Subcutaneous abdominal adipose tissue (tissue), 5 donors: ENCODE data around the gene SEMA3G.

Experiments used
- H3K27ac ChIP-seq: one replicate; pipeline ENCODE4 v1.7.0; 2013; ENCODE audit warnings: low read depth, mild to moderate bottlenecking, inconsistent platforms, low read length, moderate library complexity
- H3K27me3 ChIP-seq, 5 donors: one replicate each; pipeline ENCODE4 v1.7.0; 2013; ENCODE audit warnings: low read length in 5 of 5, inconsistent platforms in 1 of 5; ENCODE audit not compliant: control insufficient read depth in 5 of 5, insufficient read depth in 4 of 5
- H3K36me3 ChIP-seq, 5 donors: one replicate each; pipeline ENCODE4 v1.7.0; 2013; ENCODE audit warnings: low read length in 5 of 5; ENCODE audit not compliant: control insufficient read depth in 5 of 5, insufficient read depth in 5 of 5
- H3K4me1 ChIP-seq, 5 donors: one replicate each; pipeline ENCODE4 v1.7.0; 2013; ENCODE audit warnings: low read length in 5 of 5, mild to moderate bottlenecking in 3 of 5, moderate library complexity in 1 of 5; ENCODE audit not compliant: control insufficient read depth in 5 of 5, insufficient read depth in 5 of 5
- H3K4me3 ChIP-seq, 5 donors: one replicate each; pipeline ENCODE4 v1.7.0; 2013; ENCODE audit warnings: low read length in 5 of 5, low read depth in 1 of 5
- H3K9ac ChIP-seq, 5 donors: one replicate each; pipeline ENCODE4 v1.7.0; 2013; ENCODE audit warnings: low read length in 5 of 5, mild to moderate bottlenecking in 4 of 5, moderate library complexity in 3 of 5
- H3K9me3 ChIP-seq, 5 donors: one replicate each; pipeline ENCODE4 v1.7.0; 2013; ENCODE audit warnings: low read length in 5 of 5; ENCODE audit not compliant: control insufficient read depth in 5 of 5
- donor health status: healthy.
- donor health status: healthy.
- donor health status: healthy.
- donor health status: healthy.
- donor health status: healthy.

SEMA3G gene

DNA sequence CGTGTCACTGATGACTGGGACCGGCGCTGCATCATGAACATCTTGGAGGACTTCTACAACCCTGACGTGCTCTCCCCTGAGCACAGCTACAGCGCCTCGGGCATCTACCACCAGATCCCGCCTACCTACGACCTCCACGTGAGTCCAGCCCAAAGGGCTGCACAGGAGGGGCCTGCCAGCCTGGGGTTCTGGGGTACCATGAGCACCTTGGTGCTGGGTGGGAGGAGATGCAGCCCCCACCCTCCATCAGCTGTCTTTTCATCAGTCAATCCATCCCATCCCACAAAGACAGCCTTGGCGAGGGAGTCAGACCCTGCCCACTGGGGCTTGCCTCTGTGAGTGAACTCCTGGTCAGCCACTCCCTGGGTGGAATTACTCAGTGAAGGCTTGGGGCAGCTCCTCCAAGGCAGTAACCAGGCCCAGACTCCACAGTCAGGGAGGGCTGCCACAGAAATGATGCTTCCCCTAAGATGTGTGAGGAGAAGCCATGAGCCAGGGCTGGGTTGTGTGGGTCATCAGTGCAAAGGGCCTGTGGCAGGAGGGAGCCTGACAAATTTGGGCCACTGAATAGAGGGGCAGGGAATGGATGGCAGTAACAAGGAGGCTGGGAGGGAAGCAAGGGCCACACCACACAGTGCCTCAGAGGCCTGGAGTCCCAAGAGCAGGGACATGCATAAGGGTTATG lies 47.9 kb downstream of the SEMA3G start:
- H3K9ac ChIP-seq: no peak overlapping the region
- no peak overlapping the region for H3K4me3 ChIP-seq
- H3K9me3 ChIP-seq: no peaks in the 10 kb centered on the region
- H3K36me3 ChIP-seq: peaks cover 0 to 91% (median 75%) of the 10 kb centered on the region in 5 donors
- H3K27me3 ChIP-seq: no peaks in the 10 kb centered on the region
- H3K4me1 ChIP-seq: no peaks in the 10 kb centered on the region
- H3K27ac ChIP-seq: no peak overlapping the region

DNA sequence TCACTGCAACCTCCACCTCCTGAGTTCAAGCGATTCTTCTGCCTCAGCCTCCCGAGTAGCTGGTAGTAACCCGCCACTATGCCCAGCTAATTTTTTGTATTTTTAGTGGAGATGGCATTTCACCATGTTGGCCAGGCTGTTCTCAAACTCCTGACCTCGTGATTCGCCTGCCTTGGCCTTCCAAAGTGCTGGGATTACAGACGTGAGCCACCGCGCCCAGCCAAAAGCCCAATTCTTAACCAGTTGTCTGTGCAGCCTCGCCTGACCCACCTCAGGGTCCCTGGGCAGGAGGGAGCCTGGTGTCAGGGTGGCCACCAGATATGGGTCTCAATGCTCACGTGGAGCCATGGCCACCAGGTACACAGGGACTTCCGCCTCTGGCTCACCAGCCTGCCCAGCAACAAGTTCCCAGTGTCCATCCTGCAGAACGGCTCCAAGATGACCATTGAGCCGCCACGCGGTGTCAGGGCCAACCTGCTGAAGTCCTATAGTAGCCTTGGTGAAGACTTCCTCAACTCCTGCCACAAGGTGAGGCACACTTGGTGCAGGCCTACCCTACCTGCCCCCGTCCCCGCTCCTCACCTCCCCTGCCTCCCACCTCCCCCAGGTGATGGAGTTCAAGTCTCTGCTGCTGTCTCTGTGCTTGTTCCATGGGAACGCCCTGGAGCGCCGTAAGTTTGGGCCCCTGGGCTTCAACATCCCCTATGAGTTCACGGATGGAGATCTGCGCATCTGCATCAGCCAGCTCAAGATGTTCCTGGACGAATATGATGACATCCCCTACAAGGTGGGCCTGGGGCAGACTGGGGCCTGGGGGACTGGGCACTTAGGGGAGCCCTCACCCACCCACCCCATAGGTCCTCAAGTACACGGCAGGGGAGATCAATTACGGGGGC lies 48.6 kb downstream of the SEMA3G start:
- Histone ChIP-seq H3K36me3 (peaks cover 0 to 91% (median 75%) of the 10 kb centered on the region in 5 donors), H3K27ac (no peak overlapping the region), H3K4me1 (no peaks in the 10 kb centered on the region), H3K27me3 (no peaks in the 10 kb centered on the region), H3K9ac (no peak overlapping the region), H3K9me3 (no peaks in the 10 kb centered on the region), H3K4me3 (no peak overlapping the region)

DNA sequence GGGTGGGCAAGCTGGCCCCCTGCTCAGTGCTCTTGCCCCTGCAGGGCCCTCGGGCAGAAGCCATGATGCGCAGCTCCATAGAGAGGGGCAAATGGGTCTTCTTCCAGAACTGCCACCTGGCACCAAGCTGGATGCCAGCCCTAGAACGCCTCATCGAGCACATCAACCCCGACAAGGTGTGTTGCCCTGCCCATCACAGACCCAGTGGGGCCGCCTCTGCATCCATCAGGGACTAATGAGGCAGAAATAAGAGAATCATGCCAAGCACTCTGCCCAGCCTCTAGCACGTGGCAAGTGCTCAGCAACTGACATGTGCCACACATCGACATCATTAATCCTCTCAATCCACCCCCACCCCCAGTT lies 49.4 kb downstream of the SEMA3G start:
- no peaks in the 10 kb centered on the region for H3K27me3 ChIP-seq
- H3K36me3 ChIP-seq: peaks cover 0 to 91% (median 72%) of the 10 kb centered on the region in 5 donors
- H3K4me3 ChIP-seq: no peak overlapping the region
- no peaks in the 10 kb centered on the region for H3K9me3 ChIP-seq
- H3K4me1 ChIP-seq: no peaks in the 10 kb centered on the region
- H3K9ac ChIP-seq: no peak overlapping the region
- no peak overlapping the region for H3K27ac ChIP-seq

DNA sequence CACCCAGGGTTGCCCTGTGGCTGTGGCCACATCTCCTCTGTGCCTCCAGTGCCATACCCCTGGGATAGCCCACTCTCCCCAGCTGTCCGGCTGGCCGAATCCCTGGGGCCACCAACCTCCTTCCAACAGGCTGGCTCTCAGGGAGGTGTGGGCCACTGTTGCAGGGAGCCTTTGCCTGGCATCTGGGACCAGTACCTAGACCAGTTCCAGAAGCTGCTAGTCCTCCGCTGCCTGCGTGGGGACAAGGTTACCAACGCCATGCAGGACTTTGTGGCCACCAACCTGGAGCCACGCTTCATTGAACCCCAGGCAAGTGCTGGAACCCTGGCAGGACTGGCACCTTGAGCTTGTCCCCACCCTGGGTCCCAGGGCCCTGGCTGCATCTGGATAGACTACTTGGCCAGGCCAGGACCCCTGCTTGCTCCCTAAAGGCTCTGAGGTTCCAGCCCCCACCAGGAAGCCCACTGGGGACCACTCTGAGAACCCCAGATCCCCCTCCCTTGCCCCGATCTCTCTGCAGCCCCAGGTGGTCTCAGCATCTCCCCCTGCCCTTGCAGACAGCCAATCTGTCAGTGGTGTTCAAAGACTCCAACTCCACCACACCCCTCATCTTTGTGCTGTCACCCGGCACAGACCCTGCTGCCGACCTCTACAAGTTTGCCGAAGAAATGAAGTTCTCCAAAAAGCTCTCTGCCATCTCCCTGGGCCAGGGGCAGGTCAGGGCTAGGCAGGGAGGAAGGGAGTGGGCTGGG lies 50.0 kb downstream of the SEMA3G start:
- Histone ChIP-seq H3K27me3 (no peaks in the 10 kb centered on the region), H3K4me3 (no peak overlapping the region), H3K9me3 (no peaks in the 10 kb centered on the region), H3K27ac (no peak overlapping the region), H3K36me3 (peaks cover 0 to 85% (median 67%) of the 10 kb centered on the region in 5 donors), H3K9ac (no peak overlapping the region), H3K4me1 (no peaks in the 10 kb centered on the region)

GRCh38 chr3:52393959-52394670 lies 50.8 kb downstream of the SEMA3G start:
- H3K27me3 ChIP-seq: no peaks in the 10 kb centered on the region
- H3K4me1 ChIP-seq: no peaks in the 10 kb centered on the region
- H3K27ac ChIP-seq: no peak overlapping the region
- no peak overlapping the region for H3K4me3 ChIP-seq
- no peaks in the 10 kb centered on the region for H3K9me3 ChIP-seq
- H3K36me3 ChIP-seq: peaks cover 0 to 81% (median 65%) of the 10 kb centered on the region in 5 donors
- no peak overlapping the region for H3K9ac ChIP-seq

GRCh38 chr3:52393131-52393807 lies 51.6 kb downstream of the SEMA3G start:
- Histone ChIP-seq H3K36me3 (peaks cover 0 to 82% (median 63%) of the 10 kb centered on the region in 5 donors), H3K4me3 (no peak overlapping the region), H3K27me3 (no peaks in the 10 kb centered on the region), H3K9me3 (no peaks in the 10 kb centered on the region), H3K4me1 (no peaks in the 10 kb centered on the region), H3K27ac (no peak overlapping the region), H3K9ac (no peak overlapping the region)

DNA sequence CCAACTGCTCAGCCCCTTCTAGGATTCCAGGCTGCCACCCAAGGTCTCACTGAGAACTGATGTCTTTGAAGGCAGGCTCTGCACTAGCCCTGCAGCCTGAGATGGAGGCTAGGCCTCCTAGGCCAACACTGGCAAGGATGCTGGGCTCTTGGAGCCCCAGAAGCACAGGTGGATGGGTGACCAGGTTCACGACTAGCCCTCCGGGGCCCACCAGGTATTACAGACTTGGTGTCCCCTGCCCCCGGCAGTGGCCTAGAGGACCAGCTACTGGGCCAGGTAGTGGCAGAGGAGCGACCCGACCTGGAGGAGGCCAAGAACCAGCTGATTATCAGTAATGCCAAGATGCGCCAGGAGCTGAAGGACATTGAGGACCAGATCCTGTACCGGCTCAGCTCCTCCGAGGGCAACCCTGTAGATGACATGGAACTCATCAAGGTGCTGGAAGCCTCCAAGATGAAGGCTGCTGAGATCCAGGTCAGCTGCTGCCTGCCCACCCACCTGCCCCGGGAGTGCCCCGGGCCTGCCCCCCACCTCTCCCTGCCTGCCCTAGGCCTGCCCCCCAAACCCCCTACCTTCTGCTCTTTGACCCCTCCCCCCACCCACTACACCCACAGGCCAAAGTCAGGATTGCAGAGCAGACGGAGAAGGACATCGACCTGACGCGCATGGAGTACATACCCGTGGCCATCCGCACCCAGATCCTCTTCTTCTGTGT lies 52.5 kb downstream of the SEMA3G start:
- Histone ChIP-seq H3K4me1 (no peaks in the 10 kb centered on the region), H3K9me3 (no peaks in the 10 kb centered on the region), H3K9ac (no peak overlapping the region), H3K36me3 (peaks cover 0 to 78% (median 66%) of the 10 kb centered on the region in 5 donors), H3K27me3 (no peaks in the 10 kb centered on the region), H3K4me3 (no peak overlapping the region), H3K27ac (no peak overlapping the region)

DNA sequence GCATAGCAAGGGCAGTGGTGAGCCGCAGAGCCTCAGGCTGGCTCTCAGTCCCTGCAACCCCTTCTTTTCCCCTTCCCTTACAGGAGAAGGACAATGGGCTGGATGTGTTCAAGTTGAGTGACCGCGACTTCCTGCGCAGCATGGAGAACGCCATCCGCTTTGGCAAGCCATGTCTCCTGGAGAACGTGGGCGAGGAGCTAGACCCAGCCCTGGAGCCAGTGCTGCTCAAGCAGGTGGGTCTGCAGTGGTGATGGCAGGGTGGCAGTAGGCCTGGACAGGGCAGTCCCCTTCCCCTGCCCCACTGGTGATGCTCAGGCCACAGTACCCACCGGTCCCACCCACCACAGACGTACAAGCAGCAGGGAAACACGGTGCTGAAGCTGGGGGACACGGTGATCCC lies 53.8 kb downstream of the SEMA3G start:
- H3K4me1 ChIP-seq: no peaks in the 10 kb centered on the region
- no peaks in the 10 kb centered on the region for H3K9me3 ChIP-seq
- no peak overlapping the region for H3K9ac ChIP-seq
- H3K4me3 ChIP-seq: no peak overlapping the region
- H3K27ac ChIP-seq: no peak overlapping the region
- peaks cover 0 to 76% (median 66%) of the 10 kb centered on the region in 5 donors for H3K36me3 ChIP-seq
- no peaks in the 10 kb centered on the region for H3K27me3 ChIP-seq

DNA sequence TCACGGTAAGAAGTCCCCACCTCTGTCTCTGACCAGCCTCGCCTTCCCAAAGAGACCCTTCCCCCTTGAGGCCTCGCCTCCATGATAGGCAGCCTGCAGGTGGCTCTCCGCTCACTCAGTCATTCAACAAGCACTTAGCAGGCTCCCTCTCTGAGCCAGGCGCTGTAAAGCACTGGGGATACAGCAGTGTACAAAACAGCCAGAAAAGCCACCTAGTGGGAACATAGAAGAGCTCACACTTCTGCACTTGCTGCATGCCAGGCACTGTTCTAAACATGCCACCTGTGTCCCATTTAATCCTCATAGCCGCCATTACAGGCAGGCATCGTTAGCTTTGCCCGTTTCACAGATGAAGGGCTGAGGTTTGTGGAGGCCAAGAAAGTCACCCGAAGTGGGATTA lies 56.0 kb downstream of the SEMA3G start:
- H3K36me3 ChIP-seq: peaks cover 0 to 69% (median 56%) of the 10 kb centered on the region in 5 donors
- no peak overlapping the region for H3K4me3 ChIP-seq
- H3K27me3 ChIP-seq: no peaks in the 10 kb centered on the region
- no peaks in the 10 kb centered on the region for H3K4me1 ChIP-seq
- no peak overlapping the region for H3K27ac ChIP-seq
- H3K9me3 ChIP-seq: no peaks in the 10 kb centered on the region
- H3K9ac ChIP-seq: no peak overlapping the region
